Testis (tissue), 3 donors: ENCODE data around the gene CNNM2. TPM values are rescaled to one million over a fixed set of nuclear protein-coding genes. Genes with fewer than 3 reads are reported as not detected.

Experiments used
- DNase-seq: peaks from one replicate; pipeline ENCODE4 v3.0.0-alpha.2; 2019
- H3K27ac ChIP-seq, 2 donors: fragments of 200-600 bp; sonication (generic); one replicate each; pipeline ENCODE4 v1.5.1; 2019
- H3K27me3 ChIP-seq: fragments of 200-600 bp; sonication (generic); one replicate; pipeline ENCODE4 v1.5.1; 2019
- H3K36me3 ChIP-seq: fragments of 200-600 bp; sonication (generic); one replicate; pipeline ENCODE4 v1.5.1; 2017; ENCODE audit warnings: low read depth; ENCODE audit errors: missing control alignments
- H3K4me1 ChIP-seq: fragments of 200-600 bp; sonication (generic); one replicate; pipeline ENCODE4 v1.5.1; 2019
- H3K4me3 ChIP-seq, 2 donors: fragments of 200-600 bp; sonication (generic); one replicate each; pipeline ENCODE4 v1.5.1; 2017 to 2019
- H3K9me3 ChIP-seq: fragments of 200-600 bp; sonication (generic); one replicate; pipeline ENCODE4 v1.5.1; 2017
- POLR2A ChIP-seq: fragments of 450-650 bp; IDR thresholded peaks from one replicate; pipeline ENCODE4 v1.6.1; 2017; ENCODE audit warnings: antibody characterized with exemption, mild to moderate bottlenecking, moderate library complexity
- WGBS, 2 donors: methylation state at CpG; one replicate each; pipeline ENCODE4 v1.1.5; 2018; 5-methylcytosine and 5-hydroxymethylcytosine counted together
- intact Hi-C: fragments of 100-400 bp; cut with DNase I; formaldehyde crosslinking; loops from one replicate; pipeline ENCODE4 v1.15.1; 2023; ENCODE audit warnings: low total_unique reads
- polyA plus RNA-seq: library from polyadenylated mRNA; stranded (reverse); fragments of 350-450 nt; fragmentation: Illumina TruSeq; extraction: RNeasy Lipid Tissue Mini Kit (QIAGEN cat#74804); gene quantifications from one replicate; pipeline ENCODE4 v1.2.3, GENCODE V29; 2014; ENCODE audit warnings: low read depth, low replicate concordance; ENCODE audit not compliant: insufficient read depth
- total RNA-seq, 2 donors: library from RNA; depleted of rRNA; stranded (reverse); fragments of >200 nt; gene quantifications; one replicate each; pipeline ENCODE4 v1.2.3, GENCODE V29; 2016
- TF ChIP-seq, protein P1 (sequence below), 3 experiments: fragments of 450-650 bp in 2 of 3; fragments of 200-600 bp in 1 of 3; sonication (generic) in 1 of 3; IDR thresholded peaks; one replicate each; pipeline ENCODE4 v1.5.1; 2016 to 2019; ENCODE audit warnings: antibody characterized with exemption in 3 of 3, mild to moderate bottlenecking in 2 of 3, moderate library complexity in 1 of 3

Gene CNNM2
- total and polyA plus RNA-seq, 3 donors from 2014 or later = 9.8 to 30.5 (median 24.2) TPM

DNA sequence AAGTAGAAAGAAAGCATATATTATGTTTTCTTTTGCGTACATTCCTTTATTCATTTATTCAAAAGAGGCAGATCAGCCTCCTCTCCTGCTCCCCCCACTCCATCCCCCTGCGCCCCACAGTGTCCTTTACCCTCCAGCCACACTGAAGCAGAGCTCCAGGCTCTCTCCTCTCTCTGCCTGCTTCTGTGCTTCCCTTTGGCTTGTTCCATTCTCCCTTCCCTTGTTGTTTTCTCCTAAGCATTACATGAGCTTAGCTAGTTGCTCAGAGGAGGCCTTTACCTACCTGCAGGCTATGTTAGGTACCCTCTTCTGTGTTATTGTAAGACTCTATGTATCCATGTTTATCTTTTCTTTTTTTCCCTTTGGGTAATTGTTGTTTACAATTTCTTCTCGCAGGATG, 27.4 kb downstream of the CNNM2 start:
- H3K9me3 ChIP-seq = no peaks in the 10 kb centered on the region
- H3K36me3 ChIP-seq = no peaks in the 10 kb centered on the region
- H3K27ac ChIP-seq = no peak overlapping the region
- H3K4me1 ChIP-seq = no peaks in the 10 kb centered on the region
- H3K27me3 ChIP-seq = no peaks in the 10 kb centered on the region
- H3K4me3 ChIP-seq = no peak overlapping the region
- TF ChIP-seq POLR2A = no peak
- TF ChIP-seq, protein P1, sequence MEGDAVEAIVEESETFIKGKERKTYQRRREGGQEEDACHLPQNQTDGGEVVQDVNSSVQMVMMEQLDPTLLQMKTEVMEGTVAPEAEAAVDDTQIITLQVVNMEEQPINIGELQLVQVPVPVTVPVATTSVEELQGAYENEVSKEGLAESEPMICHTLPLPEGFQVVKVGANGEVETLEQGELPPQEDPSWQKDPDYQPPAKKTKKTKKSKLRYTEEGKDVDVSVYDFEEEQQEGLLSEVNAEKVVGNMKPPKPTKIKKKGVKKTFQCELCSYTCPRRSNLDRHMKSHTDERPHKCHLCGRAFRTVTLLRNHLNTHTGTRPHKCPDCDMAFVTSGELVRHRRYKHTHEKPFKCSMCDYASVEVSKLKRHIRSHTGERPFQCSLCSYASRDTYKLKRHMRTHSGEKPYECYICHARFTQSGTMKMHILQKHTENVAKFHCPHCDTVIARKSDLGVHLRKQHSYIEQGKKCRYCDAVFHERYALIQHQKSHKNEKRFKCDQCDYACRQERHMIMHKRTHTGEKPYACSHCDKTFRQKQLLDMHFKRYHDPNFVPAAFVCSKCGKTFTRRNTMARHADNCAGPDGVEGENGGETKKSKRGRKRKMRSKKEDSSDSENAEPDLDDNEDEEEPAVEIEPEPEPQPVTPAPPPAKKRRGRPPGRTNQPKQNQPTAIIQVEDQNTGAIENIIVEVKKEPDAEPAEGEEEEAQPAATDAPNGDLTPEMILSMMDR (IDR thresholded peaks at IDR 0.05) = no peak
- intact Hi-C loops = no loop called here
- no peak for DNase-seq
- WGBS, 2 donors = 88 to 90% methylated on average over 3 of the region's 3 CpGs

DNA sequence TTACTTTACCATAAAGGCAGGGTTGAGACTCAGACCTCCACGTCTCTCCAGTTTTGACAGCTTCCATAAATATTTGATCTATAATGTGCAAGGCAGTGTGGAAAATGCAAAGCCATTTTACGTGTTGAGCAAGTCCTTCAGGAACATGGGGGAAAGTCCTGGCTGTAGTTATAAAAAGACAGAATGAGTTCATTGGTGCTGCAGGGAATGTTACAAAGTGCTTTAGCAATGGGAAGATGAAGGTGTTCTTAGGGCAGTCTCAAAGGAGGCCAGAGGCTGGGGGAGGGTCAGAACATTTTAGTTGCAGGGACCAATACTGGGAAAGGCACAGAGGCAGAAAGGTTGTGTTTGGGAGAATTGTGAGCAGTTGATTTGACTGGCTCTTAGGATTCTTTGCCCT, 27.9 kb downstream of the CNNM2 start:
- Histone ChIP-seq H3K9me3 (no peaks in the 10 kb centered on the region), H3K27ac (no peak overlapping the region), H3K27me3 (no peaks in the 10 kb centered on the region), H3K36me3 (no peaks in the 10 kb centered on the region), H3K4me3 (no peak overlapping the region), H3K4me1 (no peaks in the 10 kb centered on the region)
- no peak for TF ChIP-seq POLR2A
- TF ChIP-seq, protein P1 (IDR thresholded peaks at IDR 0.05) = no peak
- intact Hi-C loops = no loop called here
- no peak for DNase-seq
- 88 to 94% methylated on average over 2 of the region's 2 CpGs for WGBS, 2 donors

DNA sequence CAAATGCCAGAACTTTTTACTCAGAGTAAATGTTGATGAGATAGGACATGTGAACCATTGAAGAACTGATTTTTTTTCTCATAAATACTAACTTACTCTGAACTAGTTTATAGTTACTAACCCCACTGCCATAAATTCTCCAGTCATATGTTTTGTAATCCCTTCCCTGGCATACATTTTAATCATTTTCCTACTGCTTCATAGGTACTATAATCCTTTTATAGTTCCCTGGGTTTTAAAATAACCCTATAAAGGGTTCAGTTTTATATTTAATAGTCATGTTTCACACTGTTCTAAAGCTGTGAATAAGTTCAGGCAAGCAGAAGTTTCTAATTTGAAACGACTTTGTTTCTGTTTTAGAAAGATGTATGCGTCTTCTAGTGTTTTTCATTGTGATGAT, 28.9 kb downstream of the CNNM2 start:
- no peak for TF ChIP-seq POLR2A
- TF ChIP-seq, protein P1 (IDR thresholded peaks at IDR 0.05) = no peak
- Histone ChIP-seq H3K36me3 (no peaks in the 10 kb centered on the region), H3K4me1 (no peaks in the 10 kb centered on the region), H3K4me3 (no peak overlapping the region), H3K27ac (no peak overlapping the region), H3K27me3 (no peaks in the 10 kb centered on the region), H3K9me3 (no peaks in the 10 kb centered on the region)
- WGBS, 2 donors = 92 to 94% methylated on average over 2 of the region's 2 CpGs
- intact Hi-C loops = no loop called here
- DNase-seq = no peak

DNA sequence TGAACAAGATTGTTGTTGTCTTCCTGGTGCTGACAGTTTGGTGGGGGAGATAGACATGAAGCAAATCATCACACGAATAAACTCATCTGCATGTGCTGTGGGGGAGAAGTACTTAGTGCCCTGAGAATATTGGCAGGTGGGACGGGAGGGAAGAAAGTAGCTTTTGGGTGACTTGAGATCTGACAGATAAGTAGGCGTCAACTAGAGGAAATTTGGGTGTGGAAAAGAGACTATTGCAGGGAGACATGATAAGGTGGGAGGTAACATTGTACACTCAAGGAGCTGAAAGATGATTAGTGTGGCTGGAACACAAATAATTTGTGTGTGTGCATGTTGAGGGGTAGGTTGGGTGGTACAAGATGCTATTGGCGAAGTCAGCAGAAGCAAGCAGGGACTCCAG, 30.1 kb downstream of the CNNM2 start:
- TF ChIP-seq, protein P1 (IDR thresholded peaks at IDR 0.05) = no peak
- TF ChIP-seq POLR2A = no peak
- H3K27ac ChIP-seq = no peak overlapping the region

DNA sequence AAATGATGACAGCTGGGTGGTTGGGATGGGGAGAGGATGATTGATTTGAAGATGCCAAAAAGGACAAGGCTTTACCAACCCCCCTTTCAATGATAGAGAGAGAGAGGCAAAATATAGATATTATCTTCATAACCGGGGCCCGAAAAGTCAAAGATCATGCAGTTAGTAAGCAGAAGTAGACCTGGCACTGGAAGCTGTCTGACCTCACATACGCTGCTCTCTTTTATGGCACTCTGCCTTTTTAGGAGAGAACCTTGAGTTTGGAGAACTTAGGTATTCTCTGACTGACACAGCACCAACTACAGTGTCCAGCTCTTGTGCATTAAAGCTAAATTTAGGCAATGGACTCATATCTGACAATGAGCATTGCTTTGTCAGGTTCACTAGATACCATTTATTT, 30.7 kb downstream of the CNNM2 start:
- DNase-seq = no peak
- intact Hi-C loops = no loop called here
- Histone ChIP-seq H3K9me3 (no peaks in the 10 kb centered on the region), H3K4me1 (no peaks in the 10 kb centered on the region), H3K27ac (no peak overlapping the region), H3K36me3 (no peaks in the 10 kb centered on the region), H3K4me3 (no peak overlapping the region), H3K27me3 (no peaks in the 10 kb centered on the region)
- no peak for TF ChIP-seq POLR2A
- TF ChIP-seq, protein P1 (IDR thresholded peaks at IDR 0.05) = no peak
- WGBS, 2 donors = 90 to 93% methylated on average over 3 of the region's 3 CpGs

More for the DNA sequence above, 30.1 kb downstream of the CNNM2 start:
- no peaks in the 10 kb centered on the region for H3K9me3 ChIP-seq
- no peaks in the 10 kb centered on the region for H3K27me3 ChIP-seq
- H3K4me1 ChIP-seq = no peaks in the 10 kb centered on the region
- intact Hi-C loops = no loop called here
- no peak for DNase-seq
- H3K4me3 ChIP-seq = no peak overlapping the region
- H3K36me3 ChIP-seq = no peaks in the 10 kb centered on the region
- WGBS, 2 donors = 77 to 82% methylated on average over 4 of the region's 4 CpGs
